ENCODE data around the gene E2F7.

DNA sequence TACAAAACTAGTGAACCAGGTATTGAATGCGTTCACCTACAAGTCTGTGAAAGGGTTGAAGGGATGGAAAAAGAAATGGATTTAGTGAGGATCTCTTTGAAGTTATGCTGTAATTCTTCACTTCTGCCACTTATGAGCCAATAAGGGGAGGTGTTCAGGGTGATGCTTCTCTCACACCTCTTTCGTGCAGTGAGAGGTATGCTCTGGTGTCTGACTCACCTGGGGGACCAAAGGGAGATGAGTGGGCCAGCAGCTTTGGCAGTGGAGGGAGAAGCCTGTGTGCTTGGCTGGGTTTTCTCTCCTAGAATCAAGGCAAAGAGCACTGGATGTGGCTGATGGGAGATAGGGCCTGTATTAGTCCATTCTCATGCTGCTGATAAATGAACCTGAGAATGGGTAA lies 45.4 kb downstream of the E2F7 start:
- TF ChIP-seq CTCF (IDR thresholded peaks at IDR 0.05; ENCODE audit: low read depth, low read length) (no peak), EZH2phosphoT487 (IDR thresholded peaks at IDR 0.05; ENCODE audit: low read depth) (no peak)

Measured in OCI-LY3 (cell line).